Measurements from ENCODE around the gene C1QTNF3. TPM values are rescaled to one million over a fixed set of nuclear protein-coding genes. Genes with fewer than 3 reads are reported as not detected.

Gene C1QTNF3
- total and polyA plus RNA-seq, 2 of the 8 experiments (the other 6 are each of a cell fraction or from before 2014, with no cell fraction given): 1.0 to 1.2 TPM

GRCh38 chr5:34007201-34007620, 35.8 kb downstream of the C1QTNF3 start (continued):
- no peak for TF ChIP-seq EZH2 (IDR thresholded peaks at IDR 0.05; ENCODE audit: low read depth, low read length, severe bottlenecking)
- no peak for TF ChIP-seq YY1 (IDR thresholded peaks at IDR 0.05; ENCODE audit: low read depth, low read length)
- no peak for TF ChIP-seq GABPA (IDR thresholded peaks at IDR 0.05; ENCODE audit: borderline replicate concordance, insufficient read depth, low read length)
